Keratinocyte (primary cell): ENCODE data around the gene THRAP3. TPM values are rescaled to one million over a fixed set of nuclear protein-coding genes. Genes with fewer than 3 reads are reported as not detected.
"Not testable (repeated sequence)": the region's sequence is repeated elsewhere in the genome, so short reads cannot be mapped to it uniquely, and the experiment has no call there.

ENCODE experiments used
- DNase-seq: peaks from one replicate; pipeline ENCODE4 v3.0.0-alpha.2; 2011; ENCODE audit warnings: low read depth, missing footprints, low spot score
- FAIRE-seq: peaks from 2 replicates; lab custom pipeline; 2011; peaks lifted over from hg19 to GRCh38; lab: Jason Lieb, UNC
- H2AFZ ChIP-seq: 2 replicates; pipeline ENCODE4 v1.6.0; 2012; ENCODE audit warnings: low read length, control low read depth, inconsistent platforms; ENCODE audit not compliant: control insufficient read depth
- H3K27ac ChIP-seq: 2 replicates; pipeline ENCODE4 v1.5.1; 2011; ENCODE audit warnings: low read length; ENCODE audit not compliant: control insufficient read depth, insufficient read depth
- H3K27me3 ChIP-seq: 3 replicates; pipeline ENCODE4 v1.6.0; 2011; ENCODE audit warnings: low read length; ENCODE audit not compliant: control insufficient read depth, insufficient read depth; ENCODE audit errors: extremely low read depth
- H3K36me3 ChIP-seq, 2 experiments: 2 replicates in 1 of 2; 3 replicates in 1 of 2; pipeline ENCODE4 v1.5.1; 2011; ENCODE audit warnings: low read length in 2 of 2, mild to moderate bottlenecking in 1 of 2; ENCODE audit not compliant: control insufficient read depth in 2 of 2, insufficient read depth in 2 of 2; ENCODE audit errors: extremely low read depth in 1 of 2
- H3K4me1 ChIP-seq: 3 replicates; pipeline ENCODE4 v1.5.1; 2011; ENCODE audit warnings: low read length; ENCODE audit not compliant: control insufficient read depth, insufficient read depth; ENCODE audit errors: extremely low read depth
- H3K4me2 ChIP-seq: 3 replicates; pipeline ENCODE4 v1.6.0; 2011; ENCODE audit warnings: low read depth, low read length; ENCODE audit not compliant: control insufficient read depth, insufficient read depth; ENCODE audit errors: extremely low read depth
- H3K4me3 ChIP-seq, 3 experiments: fragments of 200-600 bp in 1 of 3; sonication (generic) in 1 of 3; 2 replicates in 2 of 3; 3 replicates in 1 of 3; pipeline ENCODE4 v1.5.1; 2011 to 2016; ENCODE audit warnings: low read length in 3 of 3, mild to moderate bottlenecking in 3 of 3, control low read depth in 2 of 3, inconsistent platforms in 1 of 3, low read depth in 1 of 3, mixed read lengths in 1 of 3, mixed run types in 1 of 3, moderate library complexity in 1 of 3; ENCODE audit not compliant: control insufficient read depth in 2 of 3, insufficient read depth in 2 of 3; ENCODE audit errors: extremely low read depth in 1 of 3
- H3K79me2 ChIP-seq: 2 replicates; pipeline ENCODE4 v1.6.0; 2012; ENCODE audit warnings: low read length; ENCODE audit not compliant: control insufficient read depth, insufficient read depth
- H3K9ac ChIP-seq: 3 replicates; pipeline ENCODE4 v1.6.0; 2011; ENCODE audit warnings: low read length; ENCODE audit not compliant: control insufficient read depth, insufficient read depth; ENCODE audit errors: extremely low read depth
- H3K9me1 ChIP-seq: 3 replicates; pipeline ENCODE4 v1.6.0; 2011; ENCODE audit warnings: low read length; ENCODE audit not compliant: control insufficient read depth, insufficient read depth; ENCODE audit errors: extremely low read depth
- H3K9me3 ChIP-seq: 2 replicates; pipeline ENCODE4 v1.5.1; 2012; ENCODE audit warnings: low read depth, low read length; ENCODE audit not compliant: control insufficient read depth
- H4K20me1 ChIP-seq: 3 replicates; pipeline ENCODE4 v1.6.0; 2011; ENCODE audit warnings: low read length; ENCODE audit not compliant: control insufficient read depth, insufficient read depth; ENCODE audit errors: extremely low read depth
- CTCF ChIP-seq, 3 experiments: IDR thresholded peaks in 1 of 3; conservative IDR thresholded peaks in 1 of 3; optimal IDR thresholded peaks in 1 of 3; 2 replicates in 2 of 3; 3 replicates in 1 of 3; pipeline versions ENCODE3 to v1.5.1; 2011; ENCODE audit warnings: low read length in 3 of 3, mild to moderate bottlenecking in 3 of 3, moderate library complexity in 2 of 3, control low read depth in 1 of 3, inconsistent platforms in 1 of 3; ENCODE audit not compliant: insufficient read depth in 2 of 3; ENCODE audit errors: extremely low read depth in 1 of 3
- EZH2 ChIP-seq: IDR thresholded peaks from one replicate; pipeline ENCODE4 v1.6.1; 2012; ENCODE audit warnings: inconsistent platforms, mild to moderate bottlenecking, low read length, moderate library complexity
- dilution Hi-C: fragments of 300-500 bp; cut with MboI; formaldehyde crosslinking; loops from one replicate; pipeline ENCODE4 v1.7.0; 2020; ENCODE audit warnings: low sequenced_read_pairs; ENCODE audit not compliant: extremely low pct_ligation_motif_present
- polyA plus RNA-seq, 5 experiments: library from polyadenylated mRNA; depleted of rRNA in 3 of 5; stranded (reverse) in 3 of 5; stranded (forward) in 1 of 5; unstranded in 1 of 5; fragments of >200 nt; gene quantifications; 1 replicate in 1 of 5; 2 replicates in 3 of 5; 3 replicates in 1 of 5; pipeline versions ENCODE4 v1.2.1 to v1.2.3, GENCODE V29; 2011 to 2012; ENCODE audit warnings: missing spikeins in 2 of 5, low read depth in 1 of 5, low replicate concordance in 1 of 5

THRAP3 gene
- polyA plus RNA-seq, 1 donor (not counting 4 experiments of a cell fraction or from before 2014, with no cell fraction given) = 79.6 TPM

GRCh38 chr1:36248250-36248894, 24.1 kb downstream of the THRAP3 start:
- Histone ChIP-seq H3K4me3 (no peak overlapping the region), H3K27ac (peak overlapping the region; percentile 64), H2AFZ (no peak overlapping the region), H3K9me1 (no peaks in the 10 kb centered on the region), H4K20me1 (peaks cover 26% of the 10 kb centered on the region), H3K4me1 (peaks cover 8% of the 10 kb centered on the region), H3K4me2 (no peak overlapping the region), H3K9ac (no peak overlapping the region), H3K36me3 (peaks cover 5 to 6% of the 10 kb centered on the region in 2 experiments), H3K79me2 (peaks cover 94% of the 10 kb centered on the region), H3K27me3 (no peaks in the 10 kb centered on the region), H3K9me3 (no peaks in the 10 kb centered on the region)
- no peak for DNase-seq
- dilution Hi-C loops = no loop called here
- no peak for TF ChIP-seq CTCF (optimal IDR thresholded peaks at IDR 0.05 in 1 of 3, IDR thresholded peaks at IDR 0.05 in 1 of 3, conservative IDR thresholded peaks at IDR 0.05 in 1 of 3; ENCODE audit: extremely low read depth in 1 of 3, insufficient read depth in 2 of 3, low read length in 3 of 3)
- no peak for TF ChIP-seq EZH2
- FAIRE-seq = no peak

GRCh38 chr1:36251794-36252481, 27.7 kb downstream of the THRAP3 start:
- no peak overlapping the region for H3K4me2 ChIP-seq

GRCh38 chr1:36252482-36252824, 28.2 kb downstream of the THRAP3 start:
- H4K20me1 ChIP-seq = peaks cover 18% of the 10 kb centered on the region
- DNase-seq, H3K27me3 ChIP-seq, FAIRE-seq, H3K9me3 ChIP-seq, dilution Hi-C loops, H3K36me3 ChIP-seq, H3K9ac ChIP-seq, H3K27ac ChIP-seq, H3K4me3 ChIP-seq, H2AFZ ChIP-seq, H3K4me2 ChIP-seq, H3K9me1 ChIP-seq, H3K4me1 ChIP-seq: not testable (repeated sequence)
- H3K79me2 ChIP-seq = peaks cover 96% of the 10 kb centered on the region

More at GRCh38 chr1:36251794-36252481, 27.7 kb downstream of the THRAP3 start:
- Histone ChIP-seq H3K9ac (no peak overlapping the region), H3K79me2 (peaks cover 96% of the 10 kb centered on the region), H3K36me3 (peaks cover 0 to 8% of the 10 kb centered on the region in 2 experiments), H3K4me1 (peaks cover 8% of the 10 kb centered on the region), H3K27ac (no peak overlapping the region), H3K9me3 (no peaks in the 10 kb centered on the region), H2AFZ (no peak overlapping the region), H3K4me3 (no peak overlapping the region), H3K27me3 (no peaks in the 10 kb centered on the region), H4K20me1 (peaks cover 15% of the 10 kb centered on the region), H3K9me1 (no peaks in the 10 kb centered on the region)
- dilution Hi-C loops = no loop called here
- FAIRE-seq (no peak), DNase-seq (no peak)
- TF ChIP-seq CTCF (optimal IDR thresholded peaks at IDR 0.05 in 1 of 3, IDR thresholded peaks at IDR 0.05 in 1 of 3, conservative IDR thresholded peaks at IDR 0.05 in 1 of 3; ENCODE audit: extremely low read depth in 1 of 3, insufficient read depth in 2 of 3, low read length in 3 of 3) (no peak), EZH2 (no peak)
